HFFc6 (cell line): Measurements from ENCODE around the gene PLEKHM1. TPM values are rescaled to one million over a fixed set of nuclear protein-coding genes. Genes with fewer than 3 reads are reported as not detected.

Experiments used
- DNase-seq: peaks from one replicate; pipeline ENCODE4 v3.0.0-alpha.2; 2018
- H3K27ac Mint-ChIP-seq: 2 replicates; pipeline ENCODE4 v1.8.0; 2020; ENCODE audit warnings: mild to moderate bottlenecking, mixed read lengths
- H3K27me3 Mint-ChIP-seq: 2 replicates; pipeline ENCODE4 v1.8.0; 2021; ENCODE audit warnings: mild to moderate bottlenecking, moderate library complexity, mixed read lengths; ENCODE audit not compliant: insufficient read depth
- H3K36me3 Mint-ChIP-seq: 2 replicates; pipeline ENCODE4 v1.8.0; 2021; ENCODE audit warnings: low read depth, mixed read lengths
- H3K4me1 Mint-ChIP-seq: 2 replicates; pipeline ENCODE4 v1.8.0; 2020; ENCODE audit warnings: low read depth, mixed read lengths
- H3K4me3 Mint-ChIP-seq: 2 replicates; pipeline ENCODE4 v1.8.0; 2020; ENCODE audit warnings: mild to moderate bottlenecking, moderate library complexity, mixed read lengths
- H3K9me3 Mint-ChIP-seq: 2 replicates; pipeline ENCODE4 v1.8.0; 2020; ENCODE audit warnings: mild to moderate bottlenecking, mixed read lengths
- total RNA-seq, 6 experiments: library from RNA; stranded (reverse); fragmentation: NEBNext Ultra II Directional; extraction: Animal tissue kit (Norgen Biotek cat#: 25700); gene quantifications; 2 replicates in 1 of 6; 3 replicates in 5 of 6; pipeline ENCODE4 v1.2.3, GENCODE V29; 2021
- TF ChIP-seq, protein P1 (sequence below): fragments of 200-600 bp; sonication (generic); IDR thresholded peaks from 2 replicates; pipeline ENCODE4 v1.5.0; 2021; ENCODE audit warnings: antibody characterized with exemption, mild to moderate bottlenecking

PLEKHM1 gene
- total RNA-seq, 6 experiments from 2014 or later: 32.0 to 43.1 (median 36.5) TPM

DNA sequence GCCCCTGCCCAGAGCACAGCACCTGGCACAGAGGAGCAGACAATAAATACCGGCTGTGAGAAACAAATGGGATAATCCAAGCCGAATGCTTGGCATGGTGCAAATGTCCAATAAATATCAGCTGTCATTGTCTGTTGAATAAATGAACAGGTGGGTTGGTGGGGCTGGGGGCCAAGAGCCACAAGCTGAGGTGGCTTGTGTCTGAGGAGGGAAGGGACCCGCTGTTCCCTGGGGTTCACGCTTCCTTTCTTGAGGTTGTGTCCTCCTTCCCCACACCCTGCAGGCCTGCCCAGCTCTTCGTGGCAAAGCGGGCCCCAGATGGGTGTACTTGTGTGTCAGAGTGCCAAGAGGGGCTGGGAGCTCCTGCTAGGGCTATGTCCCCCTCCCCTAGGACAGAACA, 96.4 kb downstream of the PLEKHM1 start:
- Mint-ChIP-seq H3K9me3 (no peaks in the 10 kb centered on the region), H3K4me3 (no peak overlapping the region), H3K36me3 (no peaks in the 10 kb centered on the region), H3K27ac (no peak overlapping the region; the same call in 1 of the 2 replicates), H3K27me3 (peaks cover 16% of the 10 kb centered on the region), H3K4me1 (peaks cover 8% of the 10 kb centered on the region)
- TF ChIP-seq, protein P1, sequence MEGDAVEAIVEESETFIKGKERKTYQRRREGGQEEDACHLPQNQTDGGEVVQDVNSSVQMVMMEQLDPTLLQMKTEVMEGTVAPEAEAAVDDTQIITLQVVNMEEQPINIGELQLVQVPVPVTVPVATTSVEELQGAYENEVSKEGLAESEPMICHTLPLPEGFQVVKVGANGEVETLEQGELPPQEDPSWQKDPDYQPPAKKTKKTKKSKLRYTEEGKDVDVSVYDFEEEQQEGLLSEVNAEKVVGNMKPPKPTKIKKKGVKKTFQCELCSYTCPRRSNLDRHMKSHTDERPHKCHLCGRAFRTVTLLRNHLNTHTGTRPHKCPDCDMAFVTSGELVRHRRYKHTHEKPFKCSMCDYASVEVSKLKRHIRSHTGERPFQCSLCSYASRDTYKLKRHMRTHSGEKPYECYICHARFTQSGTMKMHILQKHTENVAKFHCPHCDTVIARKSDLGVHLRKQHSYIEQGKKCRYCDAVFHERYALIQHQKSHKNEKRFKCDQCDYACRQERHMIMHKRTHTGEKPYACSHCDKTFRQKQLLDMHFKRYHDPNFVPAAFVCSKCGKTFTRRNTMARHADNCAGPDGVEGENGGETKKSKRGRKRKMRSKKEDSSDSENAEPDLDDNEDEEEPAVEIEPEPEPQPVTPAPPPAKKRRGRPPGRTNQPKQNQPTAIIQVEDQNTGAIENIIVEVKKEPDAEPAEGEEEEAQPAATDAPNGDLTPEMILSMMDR: no peak
- no peak for DNase-seq

DNA sequence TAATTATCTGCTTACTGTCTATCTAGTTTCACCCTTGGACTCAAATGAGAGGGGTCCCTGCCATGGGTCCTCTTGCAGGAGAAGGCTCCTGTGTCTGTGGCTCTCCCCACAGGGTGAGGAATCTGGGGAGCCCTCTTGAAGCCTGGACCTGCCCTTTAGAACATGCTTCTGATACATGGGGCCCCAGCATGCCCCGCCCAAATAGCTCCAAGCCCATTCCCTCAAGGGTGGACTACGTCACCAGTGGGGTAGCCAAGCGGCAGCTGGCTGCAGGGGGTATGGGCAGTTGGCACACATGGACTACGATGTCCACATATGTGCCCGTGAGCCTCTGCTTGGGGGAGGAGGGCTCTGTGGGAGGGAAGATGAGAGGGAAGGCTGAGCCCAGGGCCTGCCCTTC, 97.1 kb downstream of the PLEKHM1 start:
- Mint-ChIP-seq H3K36me3 (no peaks in the 10 kb centered on the region), H3K4me3 (no peak overlapping the region), H3K9me3 (no peaks in the 10 kb centered on the region), H3K4me1 (peaks cover 14% of the 10 kb centered on the region), H3K27me3 (peaks cover 16% of the 10 kb centered on the region), H3K27ac (no peak overlapping the region)
- TF ChIP-seq, protein P1: no peak
- no peak for DNase-seq

DNA sequence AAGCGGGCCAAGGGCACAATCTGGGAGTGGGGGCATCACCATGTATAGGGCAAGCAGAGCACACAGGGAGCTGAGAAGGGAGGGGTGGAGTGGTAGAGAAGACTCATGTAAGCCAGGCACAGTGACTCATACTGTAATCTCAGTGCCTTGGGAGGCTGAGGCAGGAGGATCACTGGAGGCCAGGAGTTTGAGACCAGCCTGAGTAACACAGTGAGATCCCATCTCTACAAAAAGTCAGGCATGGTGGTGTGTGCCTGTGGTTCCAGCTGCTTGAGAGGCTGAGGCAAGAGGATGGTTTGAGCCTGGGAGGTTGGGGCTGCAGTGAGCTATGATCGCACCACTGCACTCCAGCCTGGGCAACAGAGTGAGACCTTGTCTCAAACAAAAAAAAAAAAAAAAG, 98.6 kb downstream of the PLEKHM1 start:
- no peaks in the 10 kb centered on the region for H3K9me3 Mint-ChIP-seq
- H3K27ac Mint-ChIP-seq: no peak overlapping the region
- H3K36me3 Mint-ChIP-seq: no peaks in the 10 kb centered on the region
- TF ChIP-seq, protein P1: no peak
- peaks cover 15% of the 10 kb centered on the region for H3K27me3 Mint-ChIP-seq
- DNase-seq: no peak
- no peak overlapping the region for H3K4me3 Mint-ChIP-seq
- H3K4me1 Mint-ChIP-seq: peaks cover 20% of the 10 kb centered on the region

DNA sequence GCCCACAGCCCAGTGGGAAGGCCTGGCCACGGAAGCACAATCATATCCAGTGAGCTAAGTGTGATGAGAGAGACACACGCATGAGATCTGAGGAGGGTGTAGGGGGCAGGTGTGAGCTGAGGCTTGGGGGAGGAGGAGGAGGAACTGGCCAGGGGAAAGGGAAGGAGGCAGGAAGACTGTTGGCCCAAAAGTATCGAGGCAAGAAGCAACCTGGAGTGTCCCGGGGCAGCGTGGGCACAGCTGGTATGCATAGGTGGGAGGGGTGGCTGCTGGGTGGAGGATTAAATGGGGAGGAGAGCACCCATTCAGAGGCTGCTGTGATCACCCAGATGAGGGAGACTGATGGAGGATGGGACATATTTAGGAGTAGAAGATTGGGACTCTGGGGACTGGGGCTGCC, 99.2 kb downstream of the PLEKHM1 start:
- Mint-ChIP-seq H3K27ac (no peak overlapping the region), H3K4me1 (peaks cover 20% of the 10 kb centered on the region), H3K9me3 (no peaks in the 10 kb centered on the region), H3K27me3 (peaks cover 13% of the 10 kb centered on the region), H3K36me3 (no peaks in the 10 kb centered on the region), H3K4me3 (no peak overlapping the region)
- TF ChIP-seq, protein P1: no peak
- no peak for DNase-seq

DNA sequence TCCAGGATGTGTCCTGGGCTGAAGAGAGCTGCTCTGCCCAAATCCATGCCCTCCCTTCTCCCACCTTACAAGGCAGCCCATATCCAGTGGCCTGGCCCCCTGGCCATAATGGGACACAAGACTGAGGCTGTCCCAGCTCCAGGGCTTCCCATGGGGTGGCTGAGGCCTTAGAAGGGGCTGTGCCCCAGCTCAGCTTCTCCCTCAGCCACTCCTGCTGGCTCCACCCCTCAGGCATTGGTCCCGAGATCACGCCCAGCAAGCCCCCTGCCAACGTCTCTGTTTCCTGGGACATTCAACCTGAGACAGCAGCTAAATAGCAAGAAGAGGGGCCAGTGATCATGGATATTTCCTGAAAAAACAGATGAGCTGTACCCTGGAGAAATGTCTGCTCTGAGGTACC, 101.2 kb downstream of the PLEKHM1 start:
- H3K36me3 Mint-ChIP-seq: no peaks in the 10 kb centered on the region

More for the DNA sequence above, 101.2 kb downstream of the PLEKHM1 start:
- no peak overlapping the region for H3K27ac Mint-ChIP-seq
- peaks cover 13% of the 10 kb centered on the region for H3K27me3 Mint-ChIP-seq
- TF ChIP-seq, protein P1: no peak
- H3K4me3 Mint-ChIP-seq: no peak overlapping the region
- no peak for DNase-seq
- no peaks in the 10 kb centered on the region for H3K9me3 Mint-ChIP-seq
- peaks cover 23% of the 10 kb centered on the region for H3K4me1 Mint-ChIP-seq
